Smooth muscle cell (in vitro differentiated cells): ENCODE results near the gene KCTD21. TPM values are rescaled to one million over a fixed set of nuclear protein-coding genes. Genes with fewer than 3 reads are reported as not detected.

Source experiments
- DNase-seq: peaks from one replicate; lab custom pipeline; 2025; ENCODE audit not compliant: unreplicated experiment; lab: John Stamatoyannopoulos, UW
- H2AFZ ChIP-seq: fragments of 200-600 bp; sonication (generic); 2 replicates; pipeline ENCODE4 v1.6.0; 2016; ENCODE audit warnings: antibody characterized with exemption, low read depth, mild to moderate bottlenecking
- H3F3A ChIP-seq: fragments of 200-600 bp; sonication (generic); 2 replicates; pipeline ENCODE4 v1.6.0; 2017; ENCODE audit warnings: antibody characterized with exemption, low read depth
- H3K27ac ChIP-seq: fragments of 200-600 bp; sonication (generic); 2 replicates; pipeline ENCODE4 v1.5.1; 2016; ENCODE audit warnings: low read depth, mild to moderate bottlenecking
- H3K27me3 ChIP-seq: fragments of 200-600 bp; sonication (generic); 2 replicates; pipeline ENCODE4 v1.6.1; 2016; ENCODE audit warnings: low read depth, mild to moderate bottlenecking
- H3K36me3 ChIP-seq: fragments of 200-600 bp; sonication (generic); 2 replicates; pipeline ENCODE4 v1.5.1; 2016; ENCODE audit warnings: low read depth
- H3K4me1 ChIP-seq: fragments of 200-600 bp; sonication (generic); 2 replicates; pipeline ENCODE4 v1.5.1; 2016; ENCODE audit warnings: low read depth
- H3K4me2 ChIP-seq: fragments of 200-600 bp; sonication (generic); 2 replicates; pipeline ENCODE4 v1.6.0; 2016; ENCODE audit warnings: mild to moderate bottlenecking
- H3K4me3 ChIP-seq: fragments of 200-600 bp; sonication (generic); 2 replicates; pipeline ENCODE4 v1.5.1; 2016; ENCODE audit warnings: mild to moderate bottlenecking
- H3K79me2 ChIP-seq: fragments of 200-600 bp; sonication (generic); 2 replicates; pipeline ENCODE4 v1.6.0; 2016; ENCODE audit warnings: low read depth, mild to moderate bottlenecking
- H3K9ac ChIP-seq: fragments of 200-600 bp; sonication (generic); 2 replicates; pipeline ENCODE4 v1.6.0; 2016; ENCODE audit warnings: low read depth
- H3K9me3 ChIP-seq: fragments of 200-600 bp; sonication (generic); replicated peaks from 2 replicates; pipeline ENCODE4 v1.5.1; 2016; ENCODE audit warnings: low read depth
- H4K20me1 ChIP-seq: fragments of 200-600 bp; sonication (generic); 2 replicates; pipeline ENCODE4 v1.6.0; 2016; ENCODE audit warnings: low read depth
- WGBS: methylation state at CpG from one replicate; pipeline ENCODE4 v1.1.7; 2016; ENCODE audit warnings: low lambda C conversion rate; 5-methylcytosine and 5-hydroxymethylcytosine counted together
- polyA plus RNA-seq: library from polyadenylated mRNA; unstranded; fragments of >200 nt; fragmentation: Nextera tagmentation; extraction: Ambion mirVana; gene quantifications from 2 replicates; pipeline ENCODE4 v1.2.1, GENCODE V29; 2016
- total RNA-seq: library from RNA; depleted of rRNA; stranded (reverse); fragments of >200 nt; gene quantifications from 2 replicates; pipeline ENCODE4 v1.2.3, GENCODE V29; 2014
- TF ChIP-seq, protein P1 (sequence below): fragments of 200-600 bp; sonication (generic); IDR thresholded peaks from 2 replicates; pipeline ENCODE4 v1.5.1; 2017; ENCODE audit warnings: borderline replicate concordance, mild to moderate bottlenecking, antibody characterized with exemption; ENCODE audit not compliant: insufficient read depth, poor library complexity, severe bottlenecking

Gene KCTD21
- total and polyA plus RNA-seq, 2 experiments from 2014 or later, result 4.9 to 23.5 TPM

DNA sequence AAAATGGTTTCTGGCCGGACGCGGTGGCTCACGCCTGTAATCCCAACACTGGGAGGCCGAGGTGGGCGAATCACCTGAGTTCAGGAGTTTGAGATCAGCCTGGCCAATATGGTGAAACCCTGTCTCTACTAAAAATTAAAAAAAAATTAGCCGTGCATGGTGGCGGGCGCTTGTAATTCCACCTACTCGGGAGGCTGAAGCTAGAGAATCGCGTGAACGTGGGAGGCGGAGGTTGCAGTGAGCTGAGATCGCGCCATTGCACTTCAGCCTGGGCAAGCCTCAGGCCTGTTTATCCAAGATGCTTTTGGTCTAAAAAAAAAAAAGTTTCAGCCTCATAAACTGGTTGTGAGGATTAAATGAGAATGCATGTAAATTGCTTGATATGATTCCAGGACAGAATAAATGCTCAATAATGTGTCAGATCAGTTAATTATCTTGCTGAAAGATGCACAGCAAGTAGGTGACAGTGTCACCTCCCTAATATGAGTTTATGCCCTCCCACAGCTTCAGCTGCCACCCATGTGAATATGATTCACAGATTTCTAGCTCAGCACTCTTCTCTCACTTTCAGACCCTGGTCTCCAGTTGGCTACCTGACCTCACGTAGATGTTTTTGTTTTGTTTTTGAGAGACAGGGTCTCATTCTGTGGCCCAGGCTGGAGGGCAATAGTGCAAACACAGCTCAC is 47.9 kb downstream of the KCTD21 start:
- Histone ChIP-seq H2AFZ (peak overlapping the region; percentile 68), H3K27ac (no peak overlapping the region), H3F3A (no peaks in the 10 kb centered on the region), H3K4me3 (peak overlapping the region; percentile 89), H3K79me2 (peaks cover 20% of the 10 kb centered on the region), H3K9me3 (no peaks in the 10 kb centered on the region), H3K9ac (peak overlapping the region; percentile 63), H4K20me1 (no peaks in the 10 kb centered on the region), H3K27me3 (no peaks in the 10 kb centered on the region), H3K4me2 (peak overlapping the region; percentile 90), H3K4me1 (peaks cover 11% of the 10 kb centered on the region), H3K36me3 (no peaks in the 10 kb centered on the region)
- TF ChIP-seq, protein P1, sequence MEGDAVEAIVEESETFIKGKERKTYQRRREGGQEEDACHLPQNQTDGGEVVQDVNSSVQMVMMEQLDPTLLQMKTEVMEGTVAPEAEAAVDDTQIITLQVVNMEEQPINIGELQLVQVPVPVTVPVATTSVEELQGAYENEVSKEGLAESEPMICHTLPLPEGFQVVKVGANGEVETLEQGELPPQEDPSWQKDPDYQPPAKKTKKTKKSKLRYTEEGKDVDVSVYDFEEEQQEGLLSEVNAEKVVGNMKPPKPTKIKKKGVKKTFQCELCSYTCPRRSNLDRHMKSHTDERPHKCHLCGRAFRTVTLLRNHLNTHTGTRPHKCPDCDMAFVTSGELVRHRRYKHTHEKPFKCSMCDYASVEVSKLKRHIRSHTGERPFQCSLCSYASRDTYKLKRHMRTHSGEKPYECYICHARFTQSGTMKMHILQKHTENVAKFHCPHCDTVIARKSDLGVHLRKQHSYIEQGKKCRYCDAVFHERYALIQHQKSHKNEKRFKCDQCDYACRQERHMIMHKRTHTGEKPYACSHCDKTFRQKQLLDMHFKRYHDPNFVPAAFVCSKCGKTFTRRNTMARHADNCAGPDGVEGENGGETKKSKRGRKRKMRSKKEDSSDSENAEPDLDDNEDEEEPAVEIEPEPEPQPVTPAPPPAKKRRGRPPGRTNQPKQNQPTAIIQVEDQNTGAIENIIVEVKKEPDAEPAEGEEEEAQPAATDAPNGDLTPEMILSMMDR, result no peak
- no peak for DNase-seq
- WGBS, result 42% methylated on average over 17 of the region's 17 CpGs

DNA sequence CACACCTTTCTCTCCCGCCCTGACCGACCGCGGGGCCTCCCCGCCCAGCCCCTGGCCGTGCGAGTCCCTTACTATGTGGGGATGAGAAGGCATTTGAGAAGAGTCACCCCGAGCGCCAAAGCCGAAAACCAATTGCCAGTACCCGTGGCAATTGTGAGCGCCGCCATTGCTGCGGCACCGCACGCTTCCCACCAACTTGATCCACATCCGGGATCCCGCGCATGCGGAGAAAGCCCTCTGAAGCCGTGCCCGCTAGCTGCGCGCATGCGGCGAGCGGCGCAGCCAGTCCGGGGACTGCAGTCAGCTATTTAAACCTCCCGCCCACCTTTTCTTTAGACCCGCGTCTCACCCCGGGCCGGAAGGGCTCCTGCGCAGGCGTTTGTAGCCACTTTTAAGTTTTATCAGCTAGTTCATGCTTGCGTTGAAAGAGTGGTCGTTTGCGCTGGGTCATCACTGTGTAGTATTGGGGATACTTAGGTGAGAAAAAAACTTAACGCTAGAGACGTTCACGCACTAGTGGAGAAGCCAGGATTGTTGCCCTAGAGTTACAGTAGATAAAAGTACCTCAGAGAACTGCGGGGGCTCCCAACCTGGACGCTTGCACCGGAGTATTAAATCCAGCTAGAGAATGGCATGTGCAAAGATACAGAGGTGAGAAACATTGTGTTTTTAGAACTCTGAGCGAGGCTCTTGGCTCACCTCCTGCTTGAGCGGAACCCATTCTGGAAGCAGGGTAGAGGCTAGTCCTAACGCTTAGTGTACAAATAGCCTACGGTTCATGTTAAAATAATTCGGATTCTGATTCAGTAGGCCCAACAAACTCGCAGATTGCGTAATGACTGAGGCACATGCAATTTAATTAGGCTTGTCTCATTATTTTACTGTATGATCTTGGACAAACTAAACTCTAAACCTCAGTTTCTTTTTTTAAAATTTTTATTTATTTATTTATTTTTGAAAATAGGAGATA is 48.7 kb downstream of the KCTD21 start, which contains the start of gene ALG8:
ALG8 (minus strand) TSS at position 205 of the 970 bp plus-strand sequence; CDS start at position 167, 38 bp downstream.
- no peaks in the 10 kb centered on the region for H3K9me3 ChIP-seq
- no peaks in the 10 kb centered on the region for H3F3A ChIP-seq
- peak within 1 kb of the TSS; percentile 99 for H2AFZ ChIP-seq
- no peaks in the 10 kb centered on the region for H3K27me3 ChIP-seq
- peak within 1 kb of the TSS; percentile 90 for H3K4me2 ChIP-seq
- WGBS, result 2% methylated on average over 49 of the region's 52 CpGs
- H3K4me1 ChIP-seq, result peaks cover 11% of the 10 kb centered on the region
- peak within 1 kb of the TSS; percentile 94 for H3K9ac ChIP-seq
- H3K4me3 ChIP-seq, result peak within 1 kb of the TSS; percentile 89
- peaks cover 21% of the 10 kb centered on the region for H3K79me2 ChIP-seq
- no peaks in the 10 kb centered on the region for H3K36me3 ChIP-seq
- H3K27ac ChIP-seq, result peak within 1 kb of the TSS; percentile 80
- H4K20me1 ChIP-seq, result no peaks in the 10 kb centered on the region
- TF ChIP-seq, protein P1, result no peak
- DNase-seq, result peak; percentile 83

DNA sequence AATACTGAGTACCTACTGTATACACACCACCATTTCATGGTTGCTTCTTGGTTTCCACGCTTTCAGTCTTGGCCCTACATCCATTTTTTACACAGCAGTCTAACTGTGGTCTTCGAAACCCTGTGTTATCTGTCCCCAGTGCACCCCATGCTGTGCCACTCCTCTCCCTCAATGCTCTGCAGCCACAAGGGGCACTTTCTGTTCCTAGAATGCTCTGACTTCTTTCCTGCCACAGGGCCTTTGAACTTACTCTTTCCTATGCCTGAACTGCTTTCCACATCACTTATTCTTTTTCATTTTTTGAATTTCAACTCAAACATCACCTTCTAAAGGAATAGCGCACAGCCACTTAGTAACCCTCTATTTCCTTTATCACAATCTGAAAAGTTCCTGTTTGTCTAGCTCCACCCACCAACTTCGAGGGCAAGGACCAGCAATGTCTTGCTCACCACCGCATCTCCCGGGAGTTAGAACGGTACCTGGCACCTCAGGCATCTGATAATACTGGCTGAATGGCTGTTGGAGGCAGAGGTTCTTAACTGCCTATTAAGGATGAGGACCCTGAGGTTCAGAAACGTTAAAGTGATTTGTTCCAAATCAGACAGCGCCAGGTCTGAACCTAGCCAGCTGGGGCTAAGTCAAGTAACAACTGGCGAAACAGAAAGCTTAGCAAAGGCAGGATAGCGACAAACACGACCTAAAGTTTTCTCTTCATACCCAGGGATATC is 49.6 kb downstream of the KCTD21 start:
- TF ChIP-seq, protein P1, result no peak
- no peaks in the 10 kb centered on the region for H3K9me3 ChIP-seq
- no peaks in the 10 kb centered on the region for H3K27me3 ChIP-seq
- 22% methylated on average over 12 of the region's 12 CpGs for WGBS
- H3K27ac ChIP-seq, result peak overlapping the region; percentile 80
- no peaks in the 10 kb centered on the region for H3K36me3 ChIP-seq
- peak overlapping the region; percentile 89 for H3K4me3 ChIP-seq
- peak overlapping the region; percentile 99 for H2AFZ ChIP-seq
- no peaks in the 10 kb centered on the region for H4K20me1 ChIP-seq
- H3K4me1 ChIP-seq, result peaks cover 11% of the 10 kb centered on the region
- peak overlapping the region; percentile 94 for H3K9ac ChIP-seq
- peak overlapping the region; percentile 90 for H3K4me2 ChIP-seq
- H3K79me2 ChIP-seq, result peaks cover 26% of the 10 kb centered on the region
- DNase-seq, result no peak
- H3F3A ChIP-seq, result no peaks in the 10 kb centered on the region
